HepG2 (cell line): ENCODE data around the gene MRPL30. TPM values are rescaled to one million over a fixed set of nuclear protein-coding genes. Genes with fewer than 3 reads are reported as not detected.
"Not testable (repeated sequence)": the region's sequence is repeated elsewhere in the genome, so short reads cannot be mapped to it uniquely, and the experiment has no call there.

Experiments
- ATAC-seq: fragments of 200-7000 bp; cut with Tn5 transposase; 3 replicates; pipeline ENCODE4 v1.9.1; 2020; ENCODE audit warnings: mild to moderate bottlenecking, moderate library complexity
- BruUV-seq: library from RNA; stranded (reverse); fragments of 400-500 nt; replicated peaks from 2 replicates; lab custom pipeline; 2021; lab: Mats Ljungman, UMichigan
- CTCF ChIA-PET: fragments of 300-600 bp; formaldehyde crosslinking; extraction: SDS; loops from one replicate; lab custom pipeline; 2021; ENCODE audit warnings: low total read pairs, inconsistent platforms, low intra/inter-chr PET ratio; lab: Yijun Ruan, JAX
- POLR2A ChIA-PET: fragments of 350-600 bp; sonication (Branson Sonifier 250); formaldehyde crosslinking; loops from one replicate; lab custom pipeline; 2020; ENCODE audit warnings: antibody characterized with exemption, inconsistent platforms; lab: Yijun Ruan, JAX
- DNase-seq: peaks from one replicate; pipeline ENCODE4 v3.0.0-alpha.2; 2015; ENCODE audit warnings: low spot score
- FAIRE-seq: peaks from 3 replicates; lab custom pipeline; 2011; peaks lifted over from hg19 to GRCh38; lab: Jason Lieb, UNC
- H2AFZ ChIP-seq: one replicate; pipeline ENCODE4 v1.6.1; 2011; ENCODE audit warnings: low read length, inconsistent platforms
- H3K27ac ChIP-seq: fragments of 300-600 bp; 3 replicates; pipeline ENCODE4 v1.8.0; 2011; ENCODE audit warnings: mixed run types, mild to moderate bottlenecking, mixed read lengths, low read length, inconsistent platforms; ENCODE audit not compliant: insufficient read depth; ENCODE audit errors: extremely low read length
- H3K27me3 ChIP-seq, 2 experiments: fragments of 200-600 bp in 1 of 2; 2 replicates in 1 of 2; 3 replicates in 1 of 2; pipeline versions ENCODE4 v1.6.0 to v1.8.0; 2011; ENCODE audit warnings: low read length in 2 of 2, mild to moderate bottlenecking in 2 of 2, moderate library complexity in 2 of 2, inconsistent platforms in 1 of 2; ENCODE audit not compliant: insufficient read depth in 2 of 2, control insufficient read depth in 1 of 2
- H3K36me3 ChIP-seq, 2 experiments: fragments of 200-600 bp in 1 of 2; replicated peaks in 1 of 2; 2 replicates in 1 of 2; 3 replicates in 1 of 2; pipeline versions ENCODE4 v1.5.1 to v1.8.0; 2011; ENCODE audit warnings: low read length in 2 of 2, inconsistent platforms in 1 of 2; ENCODE audit not compliant: insufficient read depth in 2 of 2, control insufficient read depth in 1 of 2
- H3K4me1 ChIP-seq: 2 replicates; pipeline ENCODE4 v1.5.1; 2012; ENCODE audit warnings: low read length, inconsistent platforms; ENCODE audit not compliant: insufficient read depth
- H3K4me2 ChIP-seq: 2 replicates; pipeline ENCODE4 v1.6.0; 2011; ENCODE audit warnings: low read depth, low read length, inconsistent platforms
- H3K4me3 ChIP-seq, 3 experiments: fragments of 200-600 bp in 1 of 3; sonication (generic), shearing (Covaris generic) in 1 of 3; replicated peaks in 1 of 3; 2 replicates each; pipeline ENCODE4 v1.5.1; 2011 to 2016; ENCODE audit warnings: low read length in 3 of 3, inconsistent platforms in 2 of 3, low read depth in 2 of 3, mild to moderate bottlenecking in 2 of 3, control low read depth in 1 of 3, mixed read lengths in 1 of 3; ENCODE audit not compliant: insufficient read depth in 1 of 3
- H3K79me2 ChIP-seq: one replicate; pipeline ENCODE4 v1.6.1; 2011; ENCODE audit warnings: low read length, inconsistent platforms; ENCODE audit not compliant: insufficient read depth
- H3K9ac ChIP-seq: 2 replicates; pipeline ENCODE4 v1.6.0; 2011; ENCODE audit warnings: mild to moderate bottlenecking, low read depth, low read length, inconsistent platforms; ENCODE audit not compliant: insufficient read depth
- H3K9me3 ChIP-seq: 2 replicates; pipeline ENCODE4 v1.5.1; 2012; ENCODE audit warnings: mild to moderate bottlenecking, low read length
- H4K20me1 ChIP-seq: 2 replicates; pipeline ENCODE4 v1.6.0; 2011; ENCODE audit warnings: inconsistent platforms, mild to moderate bottlenecking, low read length, moderate library complexity; ENCODE audit not compliant: insufficient read depth
- CHCHD3 ChIP-seq: sonication (generic); formaldehyde crosslinking; IDR thresholded peaks from 2 replicates; pipeline ENCODE4 v1.8.0; 2022; ENCODE audit warnings: mild to moderate bottlenecking, missing genetic modification reagents, moderate library complexity
- FOXJ3 ChIP-seq: sonication (generic); formaldehyde crosslinking; IDR thresholded peaks from 2 replicates; pipeline ENCODE4 v1.4.0; 2020; ENCODE audit warnings: missing genetic modification reagents, mild to moderate bottlenecking, borderline replicate concordance
- MED13 ChIP-seq: sonication (generic); formaldehyde crosslinking; IDR thresholded peaks from 2 replicates; pipeline ENCODE4 v1.5.0; 2020; ENCODE audit warnings: missing genetic modification reagents
- PAF1 ChIP-seq: IDR thresholded peaks from 2 replicates; pipeline ENCODE4 v1.6.1; 2016; ENCODE audit warnings: missing genetic modification reagents, missing compliant biosample characterization
- ZBTB3 ChIP-seq: sonication (generic); formaldehyde crosslinking; IDR thresholded peaks from 2 replicates; pipeline ENCODE4 v1.4.0; 2020; ENCODE audit warnings: low read depth, mild to moderate bottlenecking, moderate library complexity, missing genetic modification reagents, borderline replicate concordance
- ZNF225 ChIP-seq: sonication (generic); formaldehyde crosslinking; IDR thresholded peaks from 2 replicates; pipeline ENCODE4 v1.4.0; 2020; ENCODE audit warnings: mild to moderate bottlenecking, missing genetic modification reagents
- ZNF572 ChIP-seq: sonication (generic); formaldehyde crosslinking; IDR thresholded peaks from 2 replicates; pipeline ENCODE4 v1.5.1; 2020; ENCODE audit warnings: mild to moderate bottlenecking, missing genetic modification reagents
- WGBS: methylation state at CpG from one replicate; pipeline ENCODE4 v1.1.6; 2017; ENCODE audit warnings: low lambda C conversion rate; 5-methylcytosine and 5-hydroxymethylcytosine counted together
- in situ Hi-C: cut with HindIII; loops from 2 replicates; pipeline ENCODE4 v1.10.0; 2017; ENCODE audit warnings: low pct_unique_long_range_greater_than_20kb; ENCODE audit not compliant: extremely low pct_ligation_motif_present
- intact Hi-C: fragments of 100-400 bp; cut with micrococcal nuclease; formaldehyde crosslinking; loops from one replicate; pipeline ENCODE4 v1.10.0; 2022; ENCODE audit not compliant: unreplicated experiment
- polyA plus RNA-seq, 8 experiments: library from polyadenylated mRNA; depleted of rRNA in 3 of 8; stranded (reverse) in 7 of 8; unstranded in 1 of 8; fragments of >200 nt; fragmentation: Illumina TruSeq in 4 of 8; extraction: Trizol in 4 of 8; gene quantifications; 2 replicates each; pipeline versions ENCODE4 v1.2.1 to v1.2.3, GENCODE V29; 2011 to 2016; ENCODE audit warnings: low read depth in 4 of 8, missing spikeins in 1 of 8, mixed read lengths in 1 of 8; ENCODE audit not compliant: insufficient read depth in 1 of 8
- total RNA-seq, 5 experiments: library from RNA; depleted of rRNA; stranded (reverse); fragments of >200 nt; fragmentation: Illumina TruSeq; extraction: Trizol; gene quantifications; 2 replicates each; pipeline ENCODE4 v1.2.3, GENCODE V29; 2016; ENCODE audit warnings: low read depth in 1 of 5
- TF ChIP-seq, protein P1 (sequence below): sonication (generic); formaldehyde crosslinking; IDR thresholded peaks from 2 replicates; pipeline ENCODE4 v1.4.0; 2020; ENCODE audit warnings: missing genetic modification reagents
- TF ChIP-seq, protein P2 (sequence below): sonication (generic); formaldehyde crosslinking; IDR thresholded peaks from 2 replicates; pipeline ENCODE4 v1.4.0; 2020; ENCODE audit warnings: missing genetic modification reagents
- TF ChIP-seq, protein P3 (sequence below): fragments of 450-650 bp; IDR thresholded peaks from 2 replicates; pipeline ENCODE4 v1.6.1; 2017; ENCODE audit warnings: mild to moderate bottlenecking

MRPL30 gene
- total and polyA plus RNA-seq, 2 of the 13 experiments (the other 11 are each of a cell fraction or from before 2014, with no cell fraction given): 30.2 to 75.3 TPM

GRCh38 chr2:99216096-99216495 lies 35.1 kb downstream of the MRPL30 start (continued):
- TF ChIP-seq PAF1 (CRISPR knock-in tag) (no peak), MED13 (no peak), ZNF572 (CRISPR knock-in tag) (no peak)
- TF ChIP-seq, protein P1, sequence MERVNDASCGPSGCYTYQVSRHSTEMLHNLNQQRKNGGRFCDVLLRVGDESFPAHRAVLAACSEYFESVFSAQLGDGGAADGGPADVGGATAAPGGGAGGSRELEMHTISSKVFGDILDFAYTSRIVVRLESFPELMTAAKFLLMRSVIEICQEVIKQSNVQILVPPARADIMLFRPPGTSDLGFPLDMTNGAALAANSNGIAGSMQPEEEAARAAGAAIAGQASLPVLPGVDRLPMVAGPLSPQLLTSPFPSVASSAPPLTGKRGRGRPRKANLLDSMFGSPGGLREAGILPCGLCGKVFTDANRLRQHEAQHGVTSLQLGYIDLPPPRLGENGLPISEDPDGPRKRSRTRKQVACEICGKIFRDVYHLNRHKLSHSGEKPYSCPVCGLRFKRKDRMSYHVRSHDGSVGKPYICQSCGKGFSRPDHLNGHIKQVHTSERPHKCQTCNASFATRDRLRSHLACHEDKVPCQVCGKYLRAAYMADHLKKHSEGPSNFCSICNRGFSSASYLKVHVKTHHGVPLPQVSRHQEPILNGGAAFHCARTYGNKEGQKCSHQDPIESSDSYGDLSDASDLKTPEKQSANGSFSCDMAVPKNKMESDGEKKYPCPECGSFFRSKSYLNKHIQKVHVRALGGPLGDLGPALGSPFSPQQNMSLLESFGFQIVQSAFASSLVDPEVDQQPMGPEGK (CRISPR knock-in tag): no peak

DNA sequence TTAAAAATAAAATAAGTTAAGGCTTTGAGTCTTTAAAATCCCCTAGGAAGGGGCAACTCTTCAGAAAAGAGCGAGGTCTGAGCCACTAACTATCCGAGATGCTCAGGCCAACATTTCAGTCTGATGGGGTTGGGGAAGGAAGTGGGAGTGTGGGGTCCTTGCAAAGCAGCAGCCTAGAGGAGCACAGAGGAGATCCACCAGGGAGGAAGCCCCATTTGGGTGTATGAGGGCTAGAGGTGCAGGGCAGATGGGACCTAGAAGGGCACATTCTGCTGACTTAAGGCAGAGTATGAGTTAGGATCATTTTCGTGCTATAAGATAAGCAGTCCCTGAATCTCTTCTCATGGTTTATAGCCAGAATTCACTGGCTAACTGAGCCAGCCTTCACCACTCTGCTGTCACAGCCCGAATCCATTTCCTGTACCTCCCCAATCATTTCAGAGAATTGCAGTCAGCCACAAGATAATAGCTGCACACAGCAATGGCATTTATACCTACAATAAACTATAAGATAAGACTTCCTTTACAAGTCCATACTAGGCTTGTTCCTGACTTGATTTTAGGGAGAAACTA lies 37.0 kb downstream of the MRPL30 start:
- H3K9ac ChIP-seq: no peak overlapping the region
- no peaks in the 10 kb centered on the region for H3K36me3 ChIP-seq
- POLR2A ChIA-PET: no interaction called here
- intact Hi-C loops: no loop called here
- H4K20me1 ChIP-seq: no peaks in the 10 kb centered on the region
- FAIRE-seq (no peak), ATAC-seq (no peak), DNase-seq (no peak)
- H2AFZ ChIP-seq: no peak overlapping the region
- no TSS peak for BruUV-seq
- CTCF ChIA-PET: no interaction called here
- no peaks in the 10 kb centered on the region for H3K4me1 ChIP-seq
- in situ Hi-C loops: no loop called here
- 68% methylated on average over 4 of the region's 4 CpGs for WGBS
- H3K27ac ChIP-seq: no peak overlapping the region
- H3K4me2 ChIP-seq: no peak overlapping the region
- no peak overlapping the region for H3K4me3 ChIP-seq
- no peaks in the 10 kb centered on the region for H3K27me3 ChIP-seq
- H3K79me2 ChIP-seq: no peaks in the 10 kb centered on the region
- TF ChIP-seq ZBTB3 (CRISPR knock-in tag) (no peak), CHCHD3 (CRISPR knock-in tag) (no peak), ZNF225 (CRISPR knock-in tag) (no peak), FOXJ3 (CRISPR knock-in tag) (no peak)
- TF ChIP-seq, protein P2, sequence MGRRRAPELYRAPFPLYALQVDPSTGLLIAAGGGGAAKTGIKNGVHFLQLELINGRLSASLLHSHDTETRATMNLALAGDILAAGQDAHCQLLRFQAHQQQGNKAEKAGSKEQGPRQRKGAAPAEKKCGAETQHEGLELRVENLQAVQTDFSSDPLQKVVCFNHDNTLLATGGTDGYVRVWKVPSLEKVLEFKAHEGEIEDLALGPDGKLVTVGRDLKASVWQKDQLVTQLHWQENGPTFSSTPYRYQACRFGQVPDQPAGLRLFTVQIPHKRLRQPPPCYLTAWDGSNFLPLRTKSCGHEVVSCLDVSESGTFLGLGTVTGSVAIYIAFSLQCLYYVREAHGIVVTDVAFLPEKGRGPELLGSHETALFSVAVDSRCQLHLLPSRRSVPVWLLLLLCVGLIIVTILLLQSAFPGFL (CRISPR knock-in tag): no peak
- TF ChIP-seq, protein P3, sequence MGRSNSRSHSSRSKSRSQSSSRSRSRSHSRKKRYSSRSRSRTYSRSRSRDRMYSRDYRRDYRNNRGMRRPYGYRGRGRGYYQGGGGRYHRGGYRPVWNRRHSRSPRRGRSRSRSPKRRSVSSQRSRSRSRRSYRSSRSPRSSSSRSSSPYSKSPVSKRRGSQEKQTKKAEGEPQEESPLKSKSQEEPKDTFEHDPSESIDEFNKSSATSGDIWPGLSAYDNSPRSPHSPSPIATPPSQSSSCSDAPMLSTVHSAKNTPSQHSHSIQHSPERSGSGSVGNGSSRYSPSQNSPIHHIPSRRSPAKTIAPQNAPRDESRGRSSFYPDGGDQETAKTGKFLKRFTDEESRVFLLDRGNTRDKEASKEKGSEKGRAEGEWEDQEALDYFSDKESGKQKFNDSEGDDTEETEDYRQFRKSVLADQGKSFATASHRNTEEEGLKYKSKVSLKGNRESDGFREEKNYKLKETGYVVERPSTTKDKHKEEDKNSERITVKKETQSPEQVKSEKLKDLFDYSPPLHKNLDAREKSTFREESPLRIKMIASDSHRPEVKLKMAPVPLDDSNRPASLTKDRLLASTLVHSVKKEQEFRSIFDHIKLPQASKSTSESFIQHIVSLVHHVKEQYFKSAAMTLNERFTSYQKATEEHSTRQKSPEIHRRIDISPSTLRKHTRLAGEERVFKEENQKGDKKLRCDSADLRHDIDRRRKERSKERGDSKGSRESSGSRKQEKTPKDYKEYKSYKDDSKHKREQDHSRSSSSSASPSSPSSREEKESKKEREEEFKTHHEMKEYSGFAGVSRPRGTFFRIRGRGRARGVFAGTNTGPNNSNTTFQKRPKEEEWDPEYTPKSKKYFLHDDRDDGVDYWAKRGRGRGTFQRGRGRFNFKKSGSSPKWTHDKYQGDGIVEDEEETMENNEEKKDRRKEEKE: no peak
- TF ChIP-seq, all 625 proteins: peak for 0
- no peaks in the 10 kb centered on the region for H3K9me3 ChIP-seq

- H3K4me2 ChIP-seq, H3K27ac ChIP-seq, POLR2A ChIA-PET, ATAC-seq, H3K4me1 ChIP-seq, in situ Hi-C loops, H3K9me3 ChIP-seq, H3K9ac ChIP-seq, H2AFZ ChIP-seq, H3K27me3 ChIP-seq, H3K36me3 ChIP-seq, BruUV-seq, intact Hi-C loops, H4K20me1 ChIP-seq, DNase-seq, H3K79me2 ChIP-seq, H3K4me3 ChIP-seq, FAIRE-seq, CTCF ChIA-PET: not testable (repeated sequence)
Observed at GRCh38 chr2:99233177-99233576, 52.2 kb downstream of the MRPL30 start.
